SK-MEL-5 (cell line): ENCODE measurements around the gene NCCRP1. TPM values are rescaled to one million over a fixed set of nuclear protein-coding genes. Genes with fewer than 3 reads are reported as not detected.

Experiments used
- DNase-seq: peaks from one replicate; pipeline ENCODE4 v3.0.0-alpha.2; 2016; ENCODE audit warnings: low read depth, low spot score
- in situ Hi-C: cut with HindIII; loops from 2 replicates; pipeline ENCODE4 v1.10.0; 2016; ENCODE audit warnings: low sequenced_read_pairs, high pct_unique_total_duplicates, low pct_unique_long_range_greater_than_20kb
- polyA plus RNA-seq, 2 experiments: library from polyadenylated mRNA; depleted of rRNA; stranded (reverse); fragments of >200 nt; gene quantifications; 2 replicates each; pipeline ENCODE4 v1.2.3, GENCODE V29; 2015
- total RNA-seq: library from RNA; depleted of rRNA; stranded (reverse); fragments of >200 nt; shearing (Covaris generic); gene quantifications from 2 replicates; pipeline ENCODE4 v1.2.3, GENCODE V29; 2014; rRNA removed

The NCCRP1 gene
- 0.21 and 0.67 TPM in 2 replicates for total RNA-seq
- 0.29 and 0.44 TPM in 2 replicates for polyA plus RNA-seq (2015; cell fraction: cytosol; rRNA removed)
- polyA plus RNA-seq (2015; cell fraction: nucleus; rRNA removed): 0.14 and 0.21 TPM in 2 replicates

DNA sequence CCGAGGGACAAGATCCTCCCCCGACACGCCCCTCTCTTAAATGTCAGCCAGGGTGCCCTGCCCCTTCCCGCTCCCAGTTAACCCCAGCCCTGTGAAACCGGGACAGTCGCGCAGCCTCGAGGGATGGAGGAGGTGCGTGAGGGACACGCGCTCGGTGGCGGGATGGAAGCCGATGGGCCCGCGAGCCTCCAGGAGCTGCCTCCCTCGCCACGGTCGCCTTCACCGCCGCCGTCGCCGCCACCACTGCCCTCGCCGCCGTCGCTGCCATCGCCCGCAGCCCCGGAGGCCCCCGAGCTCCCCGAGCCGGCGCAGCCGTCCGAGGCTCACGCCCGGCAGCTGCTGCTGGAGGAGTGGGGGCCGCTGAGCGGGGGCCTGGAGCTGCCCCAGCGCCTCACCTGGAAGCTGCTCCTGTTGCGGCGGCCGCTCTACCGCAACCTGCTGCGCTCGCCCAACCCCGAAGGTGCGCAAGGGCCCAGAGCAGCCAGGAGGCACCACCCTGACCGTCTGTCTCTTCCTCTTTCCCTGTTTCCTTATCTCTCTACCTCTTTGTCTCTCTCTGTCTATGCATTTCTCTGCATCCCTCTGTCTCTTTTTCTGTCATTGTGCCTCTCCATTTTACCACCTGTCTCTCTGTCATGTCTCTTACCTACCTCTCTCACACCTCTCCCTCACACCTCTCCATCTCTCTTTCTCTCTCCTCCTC, at the start of gene NCCRP1:
Gene NCCRP1, plus strand, starts transcription at position 105 of the 703 bp plus-strand sequence. Its CDS starts 19 bp downstream, at position 124.
- in situ Hi-C loops: no loop called here
- DNase-seq: no peak

DNA sequence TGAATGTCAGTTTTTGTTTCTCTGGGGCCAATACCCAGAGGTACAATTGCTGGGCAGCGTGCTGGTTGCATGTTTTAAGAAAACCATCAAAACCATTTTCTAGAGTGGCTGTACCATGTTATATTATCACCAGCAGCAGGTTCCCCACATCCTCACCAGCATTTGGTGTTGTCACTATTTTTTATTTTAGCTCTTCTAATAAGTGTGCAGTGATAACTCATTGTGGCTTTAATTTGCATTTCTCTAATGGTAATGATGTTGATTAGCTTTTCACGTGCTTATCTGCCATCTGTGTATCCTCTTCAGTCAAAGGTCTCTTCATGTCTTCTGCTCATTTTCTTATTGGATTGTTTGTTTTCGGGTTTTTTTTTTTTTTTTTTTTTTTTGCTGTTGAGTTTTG, 49.3 kb upstream of the NCCRP1 start:
- no peak for DNase-seq
- in situ Hi-C loops: no loop called here

DNA sequence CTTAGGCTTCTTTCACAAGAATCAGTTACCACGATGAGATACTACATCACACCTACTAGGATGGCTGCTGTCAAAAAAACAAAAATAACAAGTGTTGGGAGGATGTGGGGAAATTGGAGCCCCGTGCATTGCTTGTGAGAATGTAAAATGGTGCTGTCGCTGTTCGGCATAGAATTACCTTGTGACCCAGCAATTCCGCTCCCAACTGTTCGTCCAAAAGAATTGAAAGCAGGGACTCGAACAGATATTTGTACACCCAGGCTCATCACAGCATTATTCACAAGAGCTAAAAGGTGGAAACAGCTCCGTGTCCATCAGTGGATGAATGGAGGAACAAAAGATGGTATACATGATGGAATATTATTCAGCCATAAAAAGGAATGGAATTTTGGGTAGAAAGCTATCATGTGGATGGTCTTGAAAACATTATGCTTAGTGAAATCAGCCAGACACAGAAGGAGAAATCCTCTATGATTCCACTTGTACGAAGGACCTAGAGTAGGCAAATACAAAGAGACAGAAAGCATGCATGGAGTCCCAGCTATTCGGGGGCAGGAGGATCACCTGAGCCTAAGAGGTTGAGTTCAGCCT, 47.7 kb upstream of the NCCRP1 start:
- in situ Hi-C loops: no loop called here
- no peak for DNase-seq

DNA sequence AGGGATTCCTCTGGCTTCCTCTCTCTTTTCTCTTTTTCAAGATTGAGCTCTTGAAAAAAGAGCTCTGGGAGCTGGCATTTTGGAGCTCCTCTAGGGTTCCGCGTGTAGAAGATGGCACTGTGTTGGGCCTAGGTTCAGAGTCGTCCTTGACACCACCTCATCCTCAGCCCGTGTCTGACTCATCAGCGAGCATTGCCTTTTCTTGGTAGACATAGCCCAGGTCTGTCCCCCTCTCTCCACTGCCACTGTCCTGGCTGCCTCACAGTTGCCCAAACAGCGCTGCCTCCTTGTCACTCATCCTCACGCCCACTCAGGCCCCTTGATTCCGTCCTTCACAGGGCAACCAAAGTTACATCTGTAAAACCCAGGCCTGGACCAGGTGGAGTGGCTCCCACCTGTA, 46.5 kb upstream of the NCCRP1 start:
- no peak for DNase-seq
- in situ Hi-C loops: no loop called here

GRCh38 chr19:39150807-39151600, 45.8 kb upstream of the NCCRP1 start:
- DNase-seq: no peak
- in situ Hi-C loops: no loop called here

GRCh38 chr19:39152066-39152465, 44.7 kb upstream of the NCCRP1 start:
- DNase-seq: no peak
- in situ Hi-C loops: no loop called here

DNA sequence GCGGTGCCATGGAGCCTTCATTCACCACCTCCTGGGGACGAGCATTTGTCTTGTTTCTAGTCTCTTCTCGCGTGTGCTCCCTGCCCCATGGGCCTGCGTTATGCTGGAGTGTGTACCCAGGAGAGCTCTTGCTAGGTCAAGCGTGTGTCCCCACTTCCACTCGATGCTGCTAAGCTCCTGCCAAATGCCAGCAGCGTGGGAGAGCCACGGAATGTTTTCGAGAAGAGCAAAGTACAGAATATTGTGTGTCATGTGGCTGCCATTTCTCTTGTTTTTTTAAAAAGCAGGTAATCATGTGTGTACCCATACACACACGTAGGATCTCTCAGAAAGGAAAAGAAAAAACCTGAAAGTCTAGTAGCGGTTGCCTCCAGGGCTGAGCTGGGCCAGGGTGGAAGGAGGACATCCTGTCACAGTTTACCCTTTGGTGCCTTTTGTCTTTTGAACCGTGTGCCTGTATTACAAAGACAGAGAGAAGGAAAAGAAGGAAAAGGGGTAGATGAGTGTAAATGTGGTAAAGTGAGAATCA, 42.6 kb upstream of the NCCRP1 start:
- DNase-seq: no peak
- in situ Hi-C loops: no loop called here

GRCh38 chr19:39154629-39155100, 42.1 kb upstream of the NCCRP1 start:
- in situ Hi-C loops: no loop called here
- no peak for DNase-seq

DNA sequence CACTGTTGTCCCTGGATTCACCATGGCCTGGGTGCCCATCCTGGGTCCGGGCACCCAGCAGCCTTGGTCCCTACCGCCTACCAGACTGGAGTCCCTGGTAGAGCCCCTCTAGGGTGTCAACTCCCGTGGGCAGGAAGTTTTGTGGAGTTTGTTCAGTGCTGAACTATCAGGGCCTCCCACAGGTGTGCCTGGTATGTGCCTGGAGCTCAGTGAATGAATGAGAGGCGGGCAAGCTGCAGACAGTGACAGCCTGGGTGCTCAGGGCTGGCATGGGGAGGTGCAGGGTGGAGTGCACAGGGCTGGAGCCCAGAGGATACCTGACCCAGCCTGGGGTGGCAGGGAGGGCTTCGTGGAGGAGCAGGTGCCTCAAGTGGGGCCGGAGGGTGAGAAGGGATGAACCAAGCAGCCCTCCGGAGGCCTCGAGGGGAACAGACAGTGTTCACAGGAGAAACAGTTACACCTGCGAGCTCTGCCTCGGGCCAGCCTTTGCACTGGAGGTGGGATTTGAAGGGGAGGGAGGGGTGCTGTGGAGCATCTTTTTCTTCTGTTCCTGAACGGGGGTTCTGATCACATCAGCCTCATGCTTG, 41.6 kb upstream of the NCCRP1 start:
- no peak for DNase-seq
- in situ Hi-C loops: no loop called here

GRCh38 chr19:39155741-39156140, 41.0 kb upstream of the NCCRP1 start:
- in situ Hi-C loops: no loop called here

GRCh38 chr19:39156326-39157230, 40.2 kb upstream of the NCCRP1 start:
- no peak for DNase-seq

More at GRCh38 chr19:39155741-39156140, 41.0 kb upstream of the NCCRP1 start:
- no peak for DNase-seq

DNA sequence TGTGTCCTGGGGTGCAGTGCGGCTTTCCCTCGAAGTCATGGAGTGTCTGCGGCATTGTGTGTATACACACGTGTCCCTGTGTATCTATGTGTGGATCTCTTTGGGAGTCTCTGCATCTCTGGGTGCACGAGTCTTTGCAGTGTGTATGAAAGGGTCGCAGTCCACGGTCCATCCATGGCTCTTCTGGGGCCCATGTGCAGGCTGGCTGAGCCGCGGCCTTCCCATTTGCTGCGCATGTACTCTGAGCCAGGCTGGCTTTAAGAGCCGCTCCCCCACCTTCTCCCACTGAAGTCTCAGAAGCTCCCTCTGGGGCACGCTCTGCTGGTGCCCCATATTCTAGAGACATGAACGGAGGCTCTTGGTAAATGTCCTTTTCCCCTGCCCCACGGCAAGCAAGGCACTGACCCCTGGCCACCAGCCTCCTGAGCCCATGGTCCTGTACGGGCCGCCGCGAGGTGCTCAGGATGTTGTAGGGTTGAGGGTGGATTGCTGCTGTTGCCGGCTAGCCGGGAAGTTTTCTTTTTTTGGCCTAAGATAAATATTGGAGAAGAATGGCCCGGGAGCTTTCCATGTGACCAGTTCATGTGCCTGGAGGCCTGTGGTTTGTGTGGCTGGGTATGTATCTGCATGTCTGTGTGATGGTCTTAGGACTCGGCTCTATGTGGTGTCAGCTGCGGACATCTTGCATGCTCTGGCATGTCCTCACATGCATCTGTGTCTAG, 39.3 kb upstream of the NCCRP1 start:
- in situ Hi-C loops: no loop called here

More at GRCh38 chr19:39156326-39157230, 40.2 kb upstream of the NCCRP1 start:
- in situ Hi-C loops: no loop called here

GRCh38 chr19:39157997-39158389, 38.8 kb upstream of the NCCRP1 start:
- in situ Hi-C loops: no loop called here
- no peak for DNase-seq

More for the DNA sequence above, 39.3 kb upstream of the NCCRP1 start:
- DNase-seq: peak; percentile 15

- in situ Hi-C loops: no loop called here
- DNase-seq: no peak
Observed at GRCh38 chr19:39158646-39159260, 38.0 kb upstream of the NCCRP1 start.

- no peak for DNase-seq
- in situ Hi-C loops: no loop called here
Observed at GRCh38 chr19:39160523-39160861, 36.3 kb upstream of the NCCRP1 start.
